ENCODE measurements around the gene NOS3.
A peak's percentile ranks its signal among the peaks of the same experiment; 100 is the strongest.

NOS3 gene

GRCh38 chr7:150952331-150953050, 38.3 kb upstream of the NOS3 start:
- no peak for DNase-seq (ENCODE audit: low read depth in 2 of 2)

GRCh38 chr7:150953061-150953997, 37.5 kb upstream of the NOS3 start:
- no peak for DNase-seq (ENCODE audit: low read depth in 2 of 2)

GRCh38 chr7:150954201-150954985, 36.4 kb upstream of the NOS3 start:
- no peak for DNase-seq (ENCODE audit: low read depth in 2 of 2)

- no peak for DNase-seq (ENCODE audit: low read depth in 2 of 2)
These were observed 35.8 kb upstream of the NOS3 start for GRCh38 chr7:150954986-150955518.

GRCh38 chr7:150955519-150956394, 35.1 kb upstream of the NOS3 start:
- no peak for DNase-seq (ENCODE audit: low read depth in 2 of 2)

GRCh38 chr7:150956395-150957132, 34.3 kb upstream of the NOS3 start:
- no peak for DNase-seq (ENCODE audit: low read depth in 2 of 2)

GRCh38 chr7:150957133-150958020, 33.4 kb upstream of the NOS3 start:
- DNase-seq (ENCODE audit: low read depth in 2 of 2), result no peak

- no peak for DNase-seq (ENCODE audit: low read depth in 2 of 2)
These were observed 32.7 kb upstream of the NOS3 start for GRCh38 chr7:150958062-150958552.

- no peak for DNase-seq (ENCODE audit: low read depth in 2 of 2)
These were observed 32.2 kb upstream of the NOS3 start for GRCh38 chr7:150958597-150958996.

- DNase-seq (ENCODE audit: low read depth in 2 of 2), result no peak
These were observed 31.7 kb upstream of the NOS3 start for GRCh38 chr7:150959081-150959480.

GRCh38 chr7:150959739-150960734, 30.8 kb upstream of the NOS3 start:
- DNase-seq (ENCODE audit: low read depth in 2 of 2), result no peak

GRCh38 chr7:150961510-150962289, 29.1 kb upstream of the NOS3 start:
- no peak for DNase-seq (ENCODE audit: low read depth in 2 of 2)

GRCh38 chr7:150962290-150962552, 28.6 kb upstream of the NOS3 start:
- no peak for DNase-seq (ENCODE audit: low read depth in 2 of 2)

- DNase-seq (ENCODE audit: low read depth in 2 of 2), result peak in 1 of 2 donors; percentile 55
These were observed 28.0 kb upstream of the NOS3 start for GRCh38 chr7:150962553-150963399.

- no peak for DNase-seq (ENCODE audit: low read depth in 2 of 2)
These were observed 26.9 kb upstream of the NOS3 start for GRCh38 chr7:150963707-150964559.
